DND-41 (cell line): ENCODE measurements around the gene PLEKHA6.

Experiments used
- ATAC-seq: fragments of 200-7000 bp; cut with Tn5 transposase; 3 replicates; pipeline ENCODE4 v1.9.1; 2021; ENCODE audit warnings: low read depth; ENCODE audit not compliant: insufficient read depth
- DNase-seq: peaks from one replicate; pipeline ENCODE4 v3.0.0-alpha.2; 2020
- H2AFZ ChIP-seq: 2 replicates; pipeline ENCODE4 v1.6.0; 2012; ENCODE audit warnings: low read depth, low read length
- H3K27ac ChIP-seq: 2 replicates; pipeline ENCODE4 v1.5.1; 2012; ENCODE audit warnings: low read length, inconsistent platforms
- H3K27me3 ChIP-seq: fragments of 200-600 bp; sonication (generic); 2 replicates; pipeline ENCODE4 v1.6.0; 2012; ENCODE audit warnings: low read length, mild to moderate bottlenecking, inconsistent platforms; ENCODE audit not compliant: insufficient read depth, poor library complexity
- H3K36me3 ChIP-seq: 2 replicates; pipeline ENCODE4 v1.5.1; 2012; ENCODE audit warnings: low read length, inconsistent platforms; ENCODE audit not compliant: insufficient read depth
- H3K4me1 ChIP-seq: 2 replicates; pipeline ENCODE4 v1.5.1; 2012; ENCODE audit warnings: mild to moderate bottlenecking, low read length; ENCODE audit not compliant: insufficient read depth
- H3K4me2 ChIP-seq: 2 replicates; pipeline ENCODE4 v1.6.0; 2012; ENCODE audit warnings: mild to moderate bottlenecking, moderate library complexity, low read length, inconsistent platforms; ENCODE audit not compliant: insufficient read depth
- H3K4me3 ChIP-seq, 2 experiments: fragments of 200-600 bp in 1 of 2; shearing (Covaris generic) in 1 of 2; 2 replicates each; pipeline ENCODE4 v1.5.1; 2012 to 2016; ENCODE audit warnings: inconsistent platforms in 2 of 2, low read length in 2 of 2, mild to moderate bottlenecking in 2 of 2, low read depth in 1 of 2, moderate library complexity in 1 of 2
- H3K79me2 ChIP-seq: 2 replicates; pipeline ENCODE4 v1.6.0; 2012; ENCODE audit warnings: low read length, inconsistent platforms; ENCODE audit not compliant: insufficient read depth
- H3K9ac ChIP-seq: 2 replicates; pipeline ENCODE4 v1.6.0; 2012; ENCODE audit warnings: low read depth, mild to moderate bottlenecking, inconsistent platforms, low read length, moderate library complexity
- H3K9me3 ChIP-seq: 2 replicates; pipeline ENCODE4 v1.5.1; 2012; ENCODE audit warnings: low read length, moderate library complexity, mild to moderate bottlenecking, inconsistent platforms; ENCODE audit not compliant: insufficient read depth, severe bottlenecking
- H4K20me1 ChIP-seq: 2 replicates; pipeline ENCODE4 v1.6.0; 2012; ENCODE audit warnings: low read length; ENCODE audit not compliant: insufficient read depth
- EZH2 ChIP-seq: IDR thresholded peaks from 3 replicates; pipeline ENCODE4 v1.6.1; 2012; ENCODE audit warnings: borderline replicate concordance, low read depth, mild to moderate bottlenecking, moderate library complexity, low read length, inconsistent platforms; ENCODE audit not compliant: severe bottlenecking
- TF ChIP-seq, protein P1 (sequence below): IDR thresholded peaks from 2 replicates; pipeline ENCODE4 v1.5.1; 2012; ENCODE audit warnings: borderline replicate concordance, low read length, moderate library complexity, mild to moderate bottlenecking; ENCODE audit not compliant: poor library complexity, severe bottlenecking; ENCODE audit errors: extremely low read depth

Gene PLEKHA6

GRCh38 chr1:204271970-204272369 lies 87.8 kb downstream of the PLEKHA6 start:
- no peaks in the 10 kb centered on the region for H3K9me3 ChIP-seq
- ATAC-seq = no peak
- no peak overlapping the region for H2AFZ ChIP-seq

DNA sequence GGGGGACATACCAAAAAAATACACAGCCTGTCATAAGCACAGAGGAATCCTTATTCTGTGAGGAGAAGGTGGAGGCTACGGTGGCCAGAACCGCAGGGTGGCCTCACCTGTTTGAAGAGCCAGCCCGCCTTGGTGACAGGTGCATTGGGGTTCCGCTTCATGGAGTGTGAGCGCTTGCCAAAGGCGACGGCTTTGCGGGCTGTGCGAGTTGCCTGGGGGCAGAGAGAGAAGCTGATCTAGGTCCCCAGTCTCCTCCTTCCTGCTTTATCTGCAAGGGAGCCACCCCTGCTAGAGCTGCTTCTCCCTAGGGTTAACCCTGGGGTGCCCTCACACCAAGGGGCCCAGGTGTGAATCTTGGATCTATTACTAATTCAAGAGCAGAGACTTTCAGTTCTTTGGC lies 91.6 kb downstream of the PLEKHA6 start:
- H3K9me3 ChIP-seq = no peaks in the 10 kb centered on the region
- H3K4me3 ChIP-seq = no peak overlapping the region
- DNase-seq (no peak), ATAC-seq (no peak)
- peaks cover 45% of the 10 kb centered on the region for H3K27me3 ChIP-seq
- H4K20me1 ChIP-seq = no peaks in the 10 kb centered on the region
- no peak overlapping the region for H3K9ac ChIP-seq
- no peaks in the 10 kb centered on the region for H3K36me3 ChIP-seq
- no peak overlapping the region for H3K27ac ChIP-seq
- H3K79me2 ChIP-seq = no peaks in the 10 kb centered on the region
- TF ChIP-seq EZH2 = no peak
- TF ChIP-seq, protein P1, sequence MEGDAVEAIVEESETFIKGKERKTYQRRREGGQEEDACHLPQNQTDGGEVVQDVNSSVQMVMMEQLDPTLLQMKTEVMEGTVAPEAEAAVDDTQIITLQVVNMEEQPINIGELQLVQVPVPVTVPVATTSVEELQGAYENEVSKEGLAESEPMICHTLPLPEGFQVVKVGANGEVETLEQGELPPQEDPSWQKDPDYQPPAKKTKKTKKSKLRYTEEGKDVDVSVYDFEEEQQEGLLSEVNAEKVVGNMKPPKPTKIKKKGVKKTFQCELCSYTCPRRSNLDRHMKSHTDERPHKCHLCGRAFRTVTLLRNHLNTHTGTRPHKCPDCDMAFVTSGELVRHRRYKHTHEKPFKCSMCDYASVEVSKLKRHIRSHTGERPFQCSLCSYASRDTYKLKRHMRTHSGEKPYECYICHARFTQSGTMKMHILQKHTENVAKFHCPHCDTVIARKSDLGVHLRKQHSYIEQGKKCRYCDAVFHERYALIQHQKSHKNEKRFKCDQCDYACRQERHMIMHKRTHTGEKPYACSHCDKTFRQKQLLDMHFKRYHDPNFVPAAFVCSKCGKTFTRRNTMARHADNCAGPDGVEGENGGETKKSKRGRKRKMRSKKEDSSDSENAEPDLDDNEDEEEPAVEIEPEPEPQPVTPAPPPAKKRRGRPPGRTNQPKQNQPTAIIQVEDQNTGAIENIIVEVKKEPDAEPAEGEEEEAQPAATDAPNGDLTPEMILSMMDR = no peak
- no peak overlapping the region for H3K4me2 ChIP-seq
- H3K4me1 ChIP-seq = no peaks in the 10 kb centered on the region
- no peak overlapping the region for H2AFZ ChIP-seq

More at GRCh38 chr1:204271970-204272369, 87.8 kb downstream of the PLEKHA6 start:
- no peaks in the 10 kb centered on the region for H3K79me2 ChIP-seq
- no peaks in the 10 kb centered on the region for H3K36me3 ChIP-seq
- no peak overlapping the region for H3K4me3 ChIP-seq
- no peak overlapping the region for H3K27ac ChIP-seq
- no peak overlapping the region for H3K9ac ChIP-seq
- H4K20me1 ChIP-seq = no peaks in the 10 kb centered on the region
- DNase-seq = no peak
- H3K4me1 ChIP-seq = no peaks in the 10 kb centered on the region
- no peak overlapping the region for H3K4me2 ChIP-seq
- peaks cover 36% of the 10 kb centered on the region for H3K27me3 ChIP-seq
- no peak for TF ChIP-seq EZH2
- TF ChIP-seq, protein P1 = no peak

- no peaks in the 10 kb centered on the region for H3K79me2 ChIP-seq
- no peak overlapping the region for H3K4me3 ChIP-seq
- H3K9me3 ChIP-seq = no peaks in the 10 kb centered on the region
- H3K4me2 ChIP-seq = no peak overlapping the region
- H3K27me3 ChIP-seq = peaks cover 37% of the 10 kb centered on the region
- H3K27ac ChIP-seq = no peak overlapping the region
- TF ChIP-seq, protein P1 = no peak
- no peak overlapping the region for H2AFZ ChIP-seq
- DNase-seq = no peak
- no peaks in the 10 kb centered on the region for H3K36me3 ChIP-seq
- ATAC-seq = no peak
- H4K20me1 ChIP-seq = no peaks in the 10 kb centered on the region
- H3K4me1 ChIP-seq = no peaks in the 10 kb centered on the region
- H3K9ac ChIP-seq = no peak overlapping the region
Observed at GRCh38 chr1:204267191-204267601, 92.5 kb downstream of the PLEKHA6 start.

DNA sequence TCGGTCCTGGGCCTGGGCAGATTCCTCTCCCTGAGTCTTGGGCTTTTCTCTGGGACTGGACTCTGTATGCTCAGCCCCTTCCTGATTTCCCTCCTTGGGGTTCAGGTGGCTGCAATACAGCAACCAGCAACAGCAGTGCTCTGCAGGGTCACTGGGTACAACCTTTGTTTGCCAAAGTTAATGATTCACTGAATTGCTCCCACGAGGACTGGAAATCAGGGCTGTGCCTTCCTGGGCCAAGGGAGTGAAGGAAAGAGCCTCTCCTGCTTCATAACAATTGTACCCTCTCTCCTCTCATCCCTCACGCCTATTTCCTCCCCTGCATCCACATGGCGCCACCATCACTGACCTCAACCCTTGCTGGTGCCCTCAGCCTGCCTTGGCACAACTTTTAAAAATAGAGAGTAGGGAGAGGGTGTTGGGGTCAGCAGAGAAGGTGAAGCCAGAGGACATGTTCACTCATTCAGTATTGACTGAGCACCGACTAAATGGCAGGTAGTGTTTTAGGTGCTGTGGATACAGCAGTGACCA lies 93.2 kb downstream of the PLEKHA6 start:
- H3K27ac ChIP-seq = no peak overlapping the region
- H4K20me1 ChIP-seq = no peaks in the 10 kb centered on the region
- TF ChIP-seq EZH2 = no peak
- TF ChIP-seq, protein P1 = no peak
- no peak overlapping the region for H3K4me3 ChIP-seq
- no peaks in the 10 kb centered on the region for H3K36me3 ChIP-seq
- no peak overlapping the region for H3K9ac ChIP-seq
- H3K4me2 ChIP-seq = no peak overlapping the region
- H3K27me3 ChIP-seq = peaks cover 33% of the 10 kb centered on the region
- H3K9me3 ChIP-seq = no peaks in the 10 kb centered on the region
- H3K4me1 ChIP-seq = no peaks in the 10 kb centered on the region
- no peak overlapping the region for H2AFZ ChIP-seq
- no peaks in the 10 kb centered on the region for H3K79me2 ChIP-seq
- DNase-seq = no peak
- ATAC-seq = no peak
